ENCODE measurements around the gene ARFGAP1.
A peak's percentile ranks its signal among the peaks of the same experiment; 100 is the strongest.

ARFGAP1 gene

DNA sequence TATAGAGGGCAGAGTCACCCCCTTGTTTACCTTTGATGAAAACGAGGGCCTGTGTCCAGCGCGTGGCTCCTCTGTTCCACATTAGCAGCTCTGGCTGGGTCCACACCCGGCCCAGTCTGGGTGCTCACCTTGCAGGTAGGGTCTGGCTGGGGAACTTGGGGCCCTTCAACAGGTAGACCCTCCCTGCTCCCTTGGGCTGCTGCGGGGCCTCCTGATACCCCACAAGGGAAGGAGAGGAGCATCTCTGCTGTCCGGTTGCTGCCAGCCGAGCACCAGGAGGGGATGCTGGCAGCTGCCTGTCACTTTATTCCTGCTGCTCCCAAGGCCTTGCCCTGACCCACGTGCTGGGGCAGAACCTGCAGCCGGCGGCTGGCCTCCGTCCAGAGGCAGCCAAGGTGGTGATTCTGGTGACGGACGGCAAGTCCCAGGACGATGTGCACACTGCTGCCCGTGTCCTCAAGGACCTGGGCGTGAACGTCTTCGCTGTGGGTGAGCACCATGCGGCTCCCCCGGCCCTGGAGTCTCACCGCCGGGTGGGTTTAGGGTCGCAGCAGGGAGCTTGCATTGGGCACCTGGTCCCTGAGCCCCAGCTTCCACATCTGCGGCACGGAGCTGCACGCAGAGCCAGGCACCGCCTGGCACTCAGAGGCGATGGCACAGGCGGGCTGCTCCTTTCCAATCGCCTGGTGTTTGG, 35.8 kb downstream of the ARFGAP1 start:
- no peaks in the 10 kb centered on the region for H3K9me3 Mint-ChIP-seq
- H3K27me3 Mint-ChIP-seq (ENCODE audit: low read depth, poor library complexity): peaks cover 4% of the 10 kb centered on the region
- peaks cover 4% of the 10 kb centered on the region for H3K4me1 Mint-ChIP-seq
- DNase-seq: no peak
- no peak overlapping the region for H3K27ac Mint-ChIP-seq
- no peak for TF ChIP-seq CTCF (IDR thresholded peaks at IDR 0.05)
- no peaks in the 10 kb centered on the region for H3K36me3 Mint-ChIP-seq (ENCODE audit: low read depth)
- H3K4me3 Mint-ChIP-seq: no peak overlapping the region

DNA sequence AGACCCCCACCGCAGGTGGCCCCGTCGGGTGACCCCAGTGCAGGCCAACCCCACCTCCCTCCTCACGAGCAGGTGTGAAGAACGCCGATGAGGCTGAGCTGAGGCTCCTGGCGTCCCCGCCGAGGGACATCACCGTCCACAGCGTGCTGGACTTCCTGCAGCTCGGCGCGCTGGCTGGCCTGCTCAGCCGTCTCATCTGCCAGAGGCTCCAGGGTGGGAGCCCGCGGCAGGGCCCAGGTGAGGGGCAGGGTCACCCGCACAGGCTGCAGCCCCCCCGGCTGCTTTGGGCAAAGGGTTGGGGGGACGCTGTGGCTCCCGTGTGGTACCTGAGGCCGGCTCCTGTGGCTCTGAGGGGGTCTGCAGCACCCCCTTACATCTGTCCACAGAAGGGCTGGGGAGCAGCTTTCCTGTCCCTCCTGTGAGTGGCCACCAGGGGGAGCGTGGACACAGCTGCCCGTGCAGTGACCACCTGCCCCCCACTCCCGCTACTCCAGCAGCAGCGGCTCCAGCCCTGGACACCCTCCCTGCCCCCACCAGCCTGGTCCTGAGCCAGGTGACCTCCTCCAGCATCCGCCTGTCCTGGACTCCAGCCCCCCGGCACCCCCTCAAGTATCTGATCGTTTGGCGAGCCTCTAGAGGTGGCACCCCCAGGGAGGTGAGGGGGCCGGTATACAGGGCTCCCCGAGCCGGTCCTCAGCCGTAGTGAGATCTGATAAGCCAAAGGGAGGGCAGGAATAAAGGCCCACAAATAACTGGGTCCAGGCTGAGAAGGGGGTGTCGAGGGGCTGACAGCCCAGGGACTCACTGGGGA, 36.9 kb downstream of the ARFGAP1 start:
- DNase-seq: peak; percentile 77

DNA sequence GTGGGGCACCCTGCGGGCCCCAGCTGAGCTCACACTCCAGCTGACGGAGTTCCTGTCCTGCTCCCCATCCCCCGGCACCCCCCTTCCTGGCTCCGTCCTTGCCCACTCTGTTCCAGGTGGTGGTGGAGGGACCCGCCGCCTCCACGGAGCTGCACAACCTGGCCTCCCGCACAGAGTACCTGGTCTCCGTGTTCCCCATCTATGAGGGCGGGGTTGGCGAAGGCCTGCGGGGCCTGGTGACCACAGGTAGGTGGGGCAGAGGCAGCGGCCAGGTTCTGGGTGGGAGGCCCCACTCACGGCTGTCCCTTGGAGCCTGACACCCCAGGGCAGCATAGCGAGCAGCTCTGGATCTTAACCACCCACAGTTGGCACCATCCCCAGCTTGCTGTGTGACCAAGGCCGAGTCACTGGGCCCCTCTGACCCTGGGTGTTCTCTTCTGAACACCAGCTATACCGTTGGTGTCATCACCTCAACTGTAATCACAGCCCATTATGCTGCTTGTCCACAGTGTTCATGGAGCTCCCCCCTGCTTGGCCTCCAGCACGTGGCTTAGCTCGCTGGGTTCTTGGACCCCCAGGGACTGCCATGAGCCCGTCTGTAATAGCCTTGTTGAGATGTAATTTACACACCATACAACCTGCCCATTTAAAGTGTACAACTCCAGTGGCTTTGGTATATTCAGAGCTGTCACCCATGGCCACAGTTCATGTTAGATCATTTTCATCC, 37.8 kb downstream of the ARFGAP1 start:
- DNase-seq: no peak
- no peak overlapping the region for H3K27ac Mint-ChIP-seq
- H3K9me3 Mint-ChIP-seq: no peaks in the 10 kb centered on the region
- no peak for TF ChIP-seq CTCF (IDR thresholded peaks at IDR 0.05)
- H3K36me3 Mint-ChIP-seq (ENCODE audit: low read depth): no peaks in the 10 kb centered on the region
- no peak overlapping the region for H3K4me3 Mint-ChIP-seq
- peaks cover 8% of the 10 kb centered on the region for H3K4me1 Mint-ChIP-seq
- peaks cover 4% of the 10 kb centered on the region for H3K27me3 Mint-ChIP-seq (ENCODE audit: low read depth, poor library complexity)

More for the DNA sequence above, 36.9 kb downstream of the ARFGAP1 start:
- H3K4me3 Mint-ChIP-seq: no peak overlapping the region
- peaks cover 4% of the 10 kb centered on the region for H3K27me3 Mint-ChIP-seq (ENCODE audit: low read depth, poor library complexity)
- H3K9me3 Mint-ChIP-seq: no peaks in the 10 kb centered on the region
- TF ChIP-seq CTCF (IDR thresholded peaks at IDR 0.05): peak; percentile 94
- no peaks in the 10 kb centered on the region for H3K36me3 Mint-ChIP-seq (ENCODE audit: low read depth)
- H3K4me1 Mint-ChIP-seq: peaks cover 4% of the 10 kb centered on the region
- no peak overlapping the region for H3K27ac Mint-ChIP-seq

DNA sequence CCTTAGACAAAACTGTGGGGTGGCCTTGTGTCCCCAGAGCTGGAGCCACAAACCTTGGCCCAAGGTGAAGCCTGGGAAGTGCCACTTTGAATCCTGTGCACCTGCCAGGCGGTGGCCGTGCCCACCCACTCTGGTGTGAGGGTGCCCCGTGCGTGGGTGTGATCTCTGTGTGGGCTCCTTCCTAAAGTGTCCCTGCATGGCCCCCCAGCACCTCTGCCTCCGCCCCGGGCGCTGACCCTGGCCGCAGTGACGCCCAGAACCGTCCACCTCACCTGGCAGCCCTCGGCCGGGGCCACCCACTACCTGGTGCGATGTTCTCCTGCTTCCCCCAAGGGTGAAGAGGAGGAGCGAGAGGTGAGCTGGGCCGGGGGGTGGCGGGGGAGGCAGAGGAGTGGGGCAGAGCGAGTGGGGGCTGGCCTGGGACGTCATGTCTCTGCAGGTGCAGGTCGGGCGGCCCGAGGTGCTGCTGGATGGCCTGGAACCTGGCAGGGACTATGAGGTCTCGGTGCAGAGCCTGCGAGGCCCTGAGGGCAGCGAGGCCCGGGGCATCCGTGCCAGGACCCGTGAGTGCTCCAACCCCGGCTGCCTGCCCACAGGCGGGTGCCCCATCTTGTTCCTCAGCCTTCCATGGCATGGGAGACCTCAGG, 38.7 kb downstream of the ARFGAP1 start:
- no peak for DNase-seq
- Mint-ChIP-seq H3K4me3 (no peak overlapping the region), H3K27me3 (ENCODE audit: low read depth, poor library complexity) (peaks cover 4% of the 10 kb centered on the region), H3K36me3 (ENCODE audit: low read depth) (no peaks in the 10 kb centered on the region), H3K27ac (no peak overlapping the region), H3K4me1 (peaks cover 12% of the 10 kb centered on the region), H3K9me3 (no peaks in the 10 kb centered on the region)
- TF ChIP-seq CTCF (IDR thresholded peaks at IDR 0.05): no peak

GRCh38 chr20:63311833-63312243, 39.2 kb downstream of the ARFGAP1 start:
- H3K4me3 Mint-ChIP-seq: no peak overlapping the region
- DNase-seq: no peak
- no peaks in the 10 kb centered on the region for H3K36me3 Mint-ChIP-seq (ENCODE audit: low read depth)
- no peaks in the 10 kb centered on the region for H3K9me3 Mint-ChIP-seq
- TF ChIP-seq CTCF (IDR thresholded peaks at IDR 0.05): no peak
- no peak overlapping the region for H3K27ac Mint-ChIP-seq
- H3K4me1 Mint-ChIP-seq: peaks cover 12% of the 10 kb centered on the region
- H3K27me3 Mint-ChIP-seq (ENCODE audit: low read depth, poor library complexity): peaks cover 4% of the 10 kb centered on the region
